ENCODE results near the gene FRMD3.

DNA sequence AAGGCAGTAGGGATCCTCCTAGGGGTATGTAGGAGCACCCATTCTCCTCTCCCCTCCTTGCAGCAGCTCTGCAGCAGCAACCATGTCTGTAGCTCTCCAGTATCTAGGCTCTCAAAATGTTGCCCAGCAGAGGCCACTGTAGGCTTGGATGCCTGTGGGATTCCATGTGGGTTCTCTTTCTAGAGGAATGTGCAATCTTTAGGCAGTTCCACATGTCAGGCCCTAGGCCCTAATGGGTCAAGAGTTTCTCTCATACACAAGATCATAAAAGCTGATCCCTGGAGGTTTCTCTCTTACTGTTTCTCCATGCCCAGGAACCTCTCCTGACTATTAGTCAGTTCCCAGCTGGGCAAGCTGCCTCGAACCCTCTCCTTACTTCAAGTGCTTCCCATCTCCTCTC lies 215.8 kb downstream of the FRMD3 start:
- TF ChIP-seq POLR2A (IDR thresholded peaks at IDR 0.05) (no peak), POLR2AphosphoS5 (IDR thresholded peaks at IDR 0.05) (no peak)
